Measurements from ENCODE around the gene LCN12. TPM values are rescaled to one million over a fixed set of nuclear protein-coding genes. Genes with fewer than 3 reads are reported as not detected.

Gene LCN12
- polyA plus RNA-seq, 1 donor from 2014 or later: 2.9 TPM

GRCh38 chr9:136917902-136918301 is 34.2 kb upstream of the LCN12 start:
- no peaks in the 10 kb centered on the region for H3K9me2 ChIP-seq (ENCODE audit: insufficient read depth, low read length)
- no peaks in the 10 kb centered on the region for H3K27me3 ChIP-seq (ENCODE audit: insufficient read depth, low read depth, low read length)
- no peaks in the 10 kb centered on the region for H4K20me1 ChIP-seq (ENCODE audit: insufficient read depth)
- no peak overlapping the region for H2AFZ ChIP-seq (ENCODE audit: low read depth, low read length)
- no peaks in the 10 kb centered on the region for H3K79me2 ChIP-seq (replicated peaks; ENCODE audit: insufficient read depth, low read length)
- no peak overlapping the region for H3K4me2 ChIP-seq (ENCODE audit: low read length)
- H3K36me3 ChIP-seq (ENCODE audit: insufficient read depth, low read length): no peaks in the 10 kb centered on the region
- no peak overlapping the region for H3K9ac ChIP-seq (ENCODE audit: low read length)
- H3K9me3 ChIP-seq (ENCODE audit: low read length): no peaks in the 10 kb centered on the region
- H3F3A ChIP-seq (ENCODE audit: insufficient read depth, low read length, poor library complexity, severe bottlenecking): no peaks in the 10 kb centered on the region
- no peak overlapping the region for H3K27ac ChIP-seq (ENCODE audit: low read length)
- TF ChIP-seq RAD21 (conservative IDR thresholded peaks at IDR 0.05) (no peak), EP300 (conservative IDR thresholded peaks at IDR 0.05; ENCODE audit: poor library complexity, severe bottlenecking) (no peak), TAF1 (IDR thresholded peaks at IDR 0.05; ENCODE audit: low read depth) (no peak), EZH2 (IDR thresholded peaks at IDR 0.05; ENCODE audit: borderline replicate concordance, insufficient read depth, low read length, poor library complexity, severe bottlenecking) (no peak), REST (IDR thresholded peaks at IDR 0.05; ENCODE audit: borderline replicate concordance) (no peak), POLR2AphosphoS5 (IDR thresholded peaks at IDR 0.05) (no peak), MXI1 (conservative IDR thresholded peaks at IDR 0.05; ENCODE audit: poor library complexity, severe bottlenecking) (no peak), CTCF (IDR thresholded peaks at IDR 0.05; ENCODE audit: poor library complexity, severe bottlenecking) (no peak), SMC3 (conservative IDR thresholded peaks at IDR 0.05; ENCODE audit: poor library complexity) (no peak)
- H3K4me3 ChIP-seq (ENCODE audit: low read length): no peak overlapping the region

GRCh38 chr9:136920069-136920468 is 32.0 kb upstream of the LCN12 start:
- Histone ChIP-seq H3K27ac (ENCODE audit: low read length) (no peak overlapping the region), H2AFZ (ENCODE audit: low read depth, low read length) (no peak overlapping the region), H3K9me2 (ENCODE audit: insufficient read depth, low read length) (no peaks in the 10 kb centered on the region), H3K27me3 (ENCODE audit: insufficient read depth, low read depth, low read length) (no peaks in the 10 kb centered on the region), H3K9ac (ENCODE audit: low read length) (no peak overlapping the region), H3K36me3 (ENCODE audit: insufficient read depth, low read length) (no peaks in the 10 kb centered on the region), H3K79me2 (replicated peaks; ENCODE audit: insufficient read depth, low read length) (no peaks in the 10 kb centered on the region), H3F3A (ENCODE audit: insufficient read depth, low read length, poor library complexity, severe bottlenecking) (no peaks in the 10 kb centered on the region), H3K9me3 (ENCODE audit: low read length) (no peaks in the 10 kb centered on the region), H3K4me2 (ENCODE audit: low read length) (no peak overlapping the region), H3K4me3 (ENCODE audit: low read length) (no peak overlapping the region), H4K20me1 (ENCODE audit: insufficient read depth) (no peaks in the 10 kb centered on the region)
- TF ChIP-seq EZH2 (IDR thresholded peaks at IDR 0.05; ENCODE audit: borderline replicate concordance, insufficient read depth, low read length, poor library complexity, severe bottlenecking): no peak
- TF ChIP-seq CTCF (IDR thresholded peaks at IDR 0.05; ENCODE audit: poor library complexity, severe bottlenecking): no peak
- no peak for TF ChIP-seq REST (IDR thresholded peaks at IDR 0.05; ENCODE audit: borderline replicate concordance)
- no peak for TF ChIP-seq EP300 (conservative IDR thresholded peaks at IDR 0.05; ENCODE audit: poor library complexity, severe bottlenecking)
- TF ChIP-seq RAD21 (conservative IDR thresholded peaks at IDR 0.05): no peak
- no peak for TF ChIP-seq MXI1 (conservative IDR thresholded peaks at IDR 0.05; ENCODE audit: poor library complexity, severe bottlenecking)

Measured in neural cell (in vitro differentiated cells).